Measurements from ENCODE around the gene OSBPL2.

DNA sequence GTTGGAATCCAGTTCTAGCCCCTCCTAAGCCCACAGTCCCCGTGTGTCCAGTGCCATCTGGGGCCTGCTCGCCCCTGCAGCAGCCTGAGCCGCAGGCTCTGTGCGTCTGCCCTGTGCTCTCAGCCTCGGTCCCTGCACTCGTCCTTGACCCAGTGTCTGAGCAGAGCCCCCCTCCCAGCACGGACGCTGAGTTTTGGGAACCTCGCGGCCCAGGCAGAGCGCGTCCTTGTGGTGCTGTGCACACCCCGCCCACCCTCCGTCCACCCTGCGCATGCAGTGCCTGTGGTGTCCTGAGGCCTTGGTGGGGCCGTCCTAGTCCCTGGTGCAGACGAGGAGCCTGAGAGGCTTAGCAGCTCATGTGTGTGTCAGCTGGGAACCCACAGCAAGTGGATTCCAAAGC is 31.6 kb downstream of the OSBPL2 start:
- TF ChIP-seq, protein P1, sequence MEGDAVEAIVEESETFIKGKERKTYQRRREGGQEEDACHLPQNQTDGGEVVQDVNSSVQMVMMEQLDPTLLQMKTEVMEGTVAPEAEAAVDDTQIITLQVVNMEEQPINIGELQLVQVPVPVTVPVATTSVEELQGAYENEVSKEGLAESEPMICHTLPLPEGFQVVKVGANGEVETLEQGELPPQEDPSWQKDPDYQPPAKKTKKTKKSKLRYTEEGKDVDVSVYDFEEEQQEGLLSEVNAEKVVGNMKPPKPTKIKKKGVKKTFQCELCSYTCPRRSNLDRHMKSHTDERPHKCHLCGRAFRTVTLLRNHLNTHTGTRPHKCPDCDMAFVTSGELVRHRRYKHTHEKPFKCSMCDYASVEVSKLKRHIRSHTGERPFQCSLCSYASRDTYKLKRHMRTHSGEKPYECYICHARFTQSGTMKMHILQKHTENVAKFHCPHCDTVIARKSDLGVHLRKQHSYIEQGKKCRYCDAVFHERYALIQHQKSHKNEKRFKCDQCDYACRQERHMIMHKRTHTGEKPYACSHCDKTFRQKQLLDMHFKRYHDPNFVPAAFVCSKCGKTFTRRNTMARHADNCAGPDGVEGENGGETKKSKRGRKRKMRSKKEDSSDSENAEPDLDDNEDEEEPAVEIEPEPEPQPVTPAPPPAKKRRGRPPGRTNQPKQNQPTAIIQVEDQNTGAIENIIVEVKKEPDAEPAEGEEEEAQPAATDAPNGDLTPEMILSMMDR (IDR thresholded peaks at IDR 0.05; ENCODE audit: low read depth, low read length, missing input control) = no peak
- TF ChIP-seq, protein P2, sequence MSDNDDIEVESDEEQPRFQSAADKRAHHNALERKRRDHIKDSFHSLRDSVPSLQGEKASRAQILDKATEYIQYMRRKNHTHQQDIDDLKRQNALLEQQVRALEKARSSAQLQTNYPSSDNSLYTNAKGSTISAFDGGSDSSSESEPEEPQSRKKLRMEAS (IDR thresholded peaks at IDR 0.05) = no peak
- TF ChIP-seq RAD21 (IDR thresholded peaks at IDR 0.05) = no peak
- no peak for TF ChIP-seq YY1 (IDR thresholded peaks at IDR 0.05)
- no peak for TF ChIP-seq FOXA1 (IDR thresholded peaks at IDR 0.05)
- TF ChIP-seq TAF1 (conservative IDR thresholded peaks at IDR 0.05) = no peak
- TF ChIP-seq, protein P3, sequence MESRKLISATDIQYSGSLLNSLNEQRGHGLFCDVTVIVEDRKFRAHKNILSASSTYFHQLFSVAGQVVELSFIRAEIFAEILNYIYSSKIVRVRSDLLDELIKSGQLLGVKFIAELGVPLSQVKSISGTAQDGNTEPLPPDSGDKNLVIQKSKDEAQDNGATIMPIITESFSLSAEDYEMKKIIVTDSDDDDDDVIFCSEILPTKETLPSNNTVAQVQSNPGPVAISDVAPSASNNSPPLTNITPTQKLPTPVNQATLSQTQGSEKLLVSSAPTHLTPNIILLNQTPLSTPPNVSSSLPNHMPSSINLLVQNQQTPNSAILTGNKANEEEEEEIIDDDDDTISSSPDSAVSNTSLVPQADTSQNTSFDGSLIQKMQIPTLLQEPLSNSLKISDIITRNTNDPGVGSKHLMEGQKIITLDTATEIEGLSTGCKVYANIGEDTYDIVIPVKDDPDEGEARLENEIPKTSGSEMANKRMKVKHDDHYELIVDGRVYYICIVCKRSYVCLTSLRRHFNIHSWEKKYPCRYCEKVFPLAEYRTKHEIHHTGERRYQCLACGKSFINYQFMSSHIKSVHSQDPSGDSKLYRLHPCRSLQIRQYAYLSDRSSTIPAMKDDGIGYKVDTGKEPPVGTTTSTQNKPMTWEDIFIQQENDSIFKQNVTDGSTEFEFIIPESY (IDR thresholded peaks at IDR 0.05) = no peak
- no peak for TF ChIP-seq NR2F2 (IDR thresholded peaks at IDR 0.05)
- TF ChIP-seq HNF4G (IDR thresholded peaks at IDR 0.05) = no peak
- no peak for TF ChIP-seq SP1 (IDR thresholded peaks at IDR 0.05)
- no peak for TF ChIP-seq RXRA (IDR thresholded peaks at IDR 0.05)

Data from liver (tissue), 3 donors.